CD4-positive, alpha-beta T cell treated with Interleukin-21 for 1 hour (primary cell): ENCODE results near the gene PLOD3.
"Not testable (repeated sequence)": the region's sequence is repeated elsewhere in the genome, so short reads cannot be mapped to it uniquely, and the experiment has no call there.

Source experiments
- DNase-seq: peaks from one replicate; pipeline ENCODE4 v3.0.0-alpha.2; 2020

PLOD3 gene

DNA sequence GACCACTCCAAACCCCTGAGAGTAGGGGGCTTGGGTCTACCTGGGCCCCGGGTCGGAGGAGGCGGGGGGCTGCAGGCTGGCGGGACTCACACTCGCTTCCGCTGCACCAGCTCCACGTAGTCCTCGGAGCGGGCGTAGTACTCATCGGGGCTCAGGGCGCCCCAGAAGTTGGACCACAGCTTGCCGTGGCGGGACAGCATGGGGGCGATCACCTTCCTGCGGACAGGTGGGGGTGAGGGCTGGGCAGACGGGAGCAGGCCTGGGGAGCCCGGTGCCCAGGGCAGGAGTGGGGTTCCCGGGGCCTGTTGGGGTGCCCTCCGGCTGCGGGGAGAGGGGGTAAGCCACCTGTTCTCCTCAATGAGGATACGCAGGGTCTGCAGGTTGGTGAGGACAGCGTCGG lies 5.9 kb downstream of the PLOD3 start:
- DNase-seq, result no peak

DNA sequence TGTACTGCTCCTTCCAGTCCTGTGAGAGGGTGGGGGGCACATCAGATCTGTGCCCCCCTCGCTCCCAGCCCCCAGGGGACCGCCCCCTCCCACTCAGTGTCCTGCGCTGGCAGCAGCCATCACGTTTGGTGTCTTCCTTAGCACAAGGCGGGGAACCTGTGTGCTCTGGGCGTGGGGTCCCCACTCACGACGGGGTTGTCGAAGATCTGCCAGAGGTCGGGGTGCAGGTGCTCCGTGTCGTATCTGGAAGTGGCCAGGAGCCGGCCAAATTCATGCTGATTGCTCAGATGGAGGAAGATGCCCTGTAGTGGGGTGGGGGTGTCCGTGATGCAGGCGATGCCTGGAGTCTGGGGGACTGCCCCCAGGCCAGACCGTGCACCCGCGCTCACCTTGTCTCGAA lies 7.2 kb downstream of the PLOD3 start:
- DNase-seq, result no peak

DNA sequence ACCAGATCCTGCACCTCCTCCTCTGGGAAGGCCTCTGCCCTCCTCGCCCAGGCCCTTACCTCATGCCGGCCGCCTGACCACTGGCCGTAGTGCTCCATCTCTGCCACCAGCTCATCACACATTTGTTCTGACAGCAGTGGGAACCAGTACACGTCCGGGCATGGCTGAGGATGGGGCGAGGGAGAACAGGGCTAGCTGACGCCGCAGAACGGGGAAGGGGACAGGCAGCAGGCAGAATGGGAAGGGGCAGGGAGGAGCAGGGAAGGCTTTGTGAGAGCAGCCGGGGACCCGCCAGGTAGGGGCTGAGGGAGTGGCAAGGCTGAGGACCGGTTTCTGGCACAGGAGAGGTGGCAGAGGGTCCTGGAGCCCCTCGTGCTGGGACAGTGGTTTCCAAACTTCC lies 8.6 kb downstream of the PLOD3 start:
- no peak for DNase-seq

GRCh38 chr7:101207459-101207858 lies 9.9 kb downstream of the PLOD3 start:
- DNase-seq, result no peak

DNA sequence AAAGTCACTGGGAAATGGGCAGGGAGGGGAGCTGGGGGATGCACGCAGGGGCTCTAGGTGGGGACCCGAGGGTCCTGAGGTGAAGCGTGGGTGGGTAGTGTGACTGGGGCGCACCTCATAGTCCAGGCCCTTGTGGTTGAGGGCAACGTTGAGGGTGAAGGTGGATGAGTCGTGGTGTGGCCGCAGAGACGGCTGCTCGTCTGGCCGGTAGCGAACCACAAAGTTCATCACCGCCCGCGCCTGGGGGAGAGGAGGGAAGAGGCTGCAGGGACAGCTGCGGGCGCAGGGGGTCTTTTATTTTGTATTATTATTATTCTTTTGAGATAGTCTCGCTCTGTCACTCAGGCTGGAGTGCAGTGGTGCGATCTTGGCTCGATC lies 10.7 kb downstream of the PLOD3 start:
- DNase-seq, result no peak

DNA sequence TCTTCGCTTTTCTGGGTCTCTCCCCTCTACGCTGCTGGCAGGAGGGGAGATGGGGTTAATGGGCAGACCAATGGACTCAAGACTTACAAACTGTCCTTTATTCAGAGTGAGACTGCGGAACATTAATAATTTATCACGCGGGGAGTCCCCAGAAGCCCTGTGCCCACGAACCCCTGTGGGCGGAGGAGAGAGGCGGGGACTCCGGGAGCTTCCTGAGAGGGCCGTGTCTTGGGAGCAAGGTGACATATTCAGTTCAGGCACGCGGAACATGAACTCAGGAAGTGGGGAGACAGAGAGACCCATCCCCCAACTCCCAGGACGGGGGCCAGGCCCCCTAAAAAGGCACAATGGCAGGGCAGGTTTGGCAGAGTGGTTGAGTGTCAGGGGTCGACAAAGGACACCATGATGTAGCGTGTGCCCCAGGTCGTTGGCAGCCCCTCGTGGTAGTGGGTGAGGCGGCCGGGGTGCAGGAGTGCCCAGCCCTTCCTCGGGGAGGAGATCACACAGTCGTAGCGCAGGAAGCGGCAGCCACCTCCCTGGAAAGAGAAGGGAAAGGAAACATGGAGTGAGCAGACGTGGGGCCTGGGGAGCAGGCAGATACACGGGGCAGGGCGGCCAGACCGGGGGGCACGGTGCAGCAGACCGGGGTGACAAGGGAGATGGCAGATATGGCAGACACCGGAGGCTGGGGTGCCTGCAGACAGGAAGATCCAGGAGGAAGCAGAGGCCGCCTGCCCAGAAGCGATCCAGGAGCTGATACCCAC lies 11.3 kb downstream of the PLOD3 start:
- no peak for DNase-seq

- peak; percentile 50 for DNase-seq
These were observed 13.3 kb downstream of the PLOD3 start for GRCh38 chr7:101203740-101204738.

DNA sequence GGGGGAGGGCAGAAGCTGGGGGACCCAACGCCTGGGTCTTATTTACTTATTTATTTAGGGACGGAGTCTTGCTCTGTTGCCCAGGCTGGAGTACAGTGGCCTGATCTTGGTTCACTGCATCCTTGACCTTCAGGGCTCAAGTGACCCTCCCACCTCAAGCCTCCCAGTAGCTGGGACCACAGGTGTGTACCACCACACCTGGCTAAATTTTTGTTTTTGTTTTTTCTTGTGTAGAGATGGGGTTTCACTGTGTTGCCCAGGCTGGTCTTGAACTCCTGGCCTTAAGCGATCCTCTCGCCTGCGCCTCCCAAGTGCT lies 14.8 kb downstream of the PLOD3 start:
- DNase-seq, result no peak

DNA sequence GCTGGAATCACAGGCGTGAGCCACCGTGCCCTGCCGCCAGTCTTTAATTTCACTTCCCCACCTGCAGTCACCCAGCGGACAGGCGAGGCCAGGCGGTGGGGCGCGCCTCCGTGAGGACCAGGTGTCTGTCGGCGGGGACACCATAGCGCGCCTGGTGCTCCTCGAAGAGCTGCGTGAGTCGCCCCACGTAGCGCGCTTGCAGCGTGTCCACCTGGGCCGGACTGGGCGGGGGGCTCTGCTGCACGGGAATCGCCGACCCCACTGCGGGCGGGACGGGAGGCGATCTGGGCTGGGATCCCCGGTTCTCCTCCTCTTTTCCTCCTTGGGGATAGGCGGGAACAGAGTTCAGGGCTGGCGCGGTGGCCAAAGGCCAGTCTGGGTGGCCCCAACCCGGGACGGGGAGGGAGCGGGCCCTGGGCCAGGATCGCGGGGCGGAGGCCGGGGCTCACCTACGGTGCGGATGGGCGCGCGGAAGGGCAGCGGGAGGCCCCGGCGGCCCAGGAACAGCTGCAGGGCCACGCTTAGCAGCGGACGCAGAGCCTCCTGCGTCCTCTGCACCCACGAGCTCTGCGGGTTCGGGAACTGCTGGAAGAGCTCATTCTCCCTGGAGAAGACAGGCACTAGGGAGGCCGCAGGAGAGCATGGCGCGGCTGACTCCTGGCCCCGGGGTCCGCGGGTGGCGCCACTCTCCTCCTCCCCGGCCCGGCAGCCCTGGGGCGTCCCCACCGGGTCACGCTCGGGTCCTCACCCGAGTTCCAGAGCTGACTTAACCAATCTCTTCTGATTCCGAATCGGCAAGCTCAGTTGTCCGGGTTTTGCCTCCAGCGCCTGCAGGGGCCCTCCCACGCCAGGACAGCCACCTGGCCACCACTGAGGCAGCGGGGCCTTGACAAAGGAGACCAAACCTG lies 15.4 kb downstream of the PLOD3 start:
- DNase-seq, result no peak

- no peak for DNase-seq
These were observed 16.4 kb downstream of the PLOD3 start, which contains the start of gene MOGAT3 for GRCh38 chr7:101200862-101201599. MOGAT3 (minus strand) TSS chr7:101201036; CDS start chr7:101200854, 182 bp downstream.

DNA sequence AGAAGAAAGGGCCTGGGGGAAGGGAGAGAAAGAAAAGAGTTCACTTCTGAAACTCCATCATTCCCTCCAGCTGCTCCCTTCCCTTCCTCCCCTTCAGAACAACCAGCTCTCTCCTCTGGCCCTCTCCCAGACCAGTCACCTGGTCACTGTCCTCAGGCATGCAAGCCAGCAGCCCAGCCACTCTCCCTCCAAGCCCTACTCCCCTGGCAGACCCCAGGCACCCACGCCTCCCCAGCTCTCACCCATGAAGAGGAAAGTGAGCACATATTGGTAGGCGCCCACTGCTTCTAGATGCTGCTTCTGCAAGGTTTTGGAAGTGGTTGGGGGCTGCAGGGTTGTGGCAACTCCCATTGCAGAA lies 16.9 kb downstream of the PLOD3 start:
- no peak for DNase-seq

DNA sequence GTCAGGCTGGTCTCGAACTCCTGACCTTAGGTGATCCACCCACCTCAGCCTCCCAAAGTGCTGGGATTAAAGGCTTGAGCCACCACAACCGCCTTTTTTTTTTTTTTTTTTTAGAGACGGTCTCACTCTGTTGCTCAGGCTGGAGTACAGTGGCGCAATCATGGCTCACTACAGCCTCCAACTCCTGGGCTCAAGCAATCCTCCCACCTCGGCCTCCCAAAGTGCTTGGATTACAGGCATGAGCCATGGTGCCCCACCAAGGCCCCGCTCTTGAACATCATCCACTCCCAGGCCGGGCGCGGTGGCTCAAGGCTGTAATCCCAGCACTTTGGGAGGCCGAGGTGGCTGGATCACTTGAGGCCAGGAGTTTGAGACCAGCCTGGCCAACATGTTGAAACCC lies 17.9 kb downstream of the PLOD3 start:
- DNase-seq, result not testable (repeated sequence)

DNA sequence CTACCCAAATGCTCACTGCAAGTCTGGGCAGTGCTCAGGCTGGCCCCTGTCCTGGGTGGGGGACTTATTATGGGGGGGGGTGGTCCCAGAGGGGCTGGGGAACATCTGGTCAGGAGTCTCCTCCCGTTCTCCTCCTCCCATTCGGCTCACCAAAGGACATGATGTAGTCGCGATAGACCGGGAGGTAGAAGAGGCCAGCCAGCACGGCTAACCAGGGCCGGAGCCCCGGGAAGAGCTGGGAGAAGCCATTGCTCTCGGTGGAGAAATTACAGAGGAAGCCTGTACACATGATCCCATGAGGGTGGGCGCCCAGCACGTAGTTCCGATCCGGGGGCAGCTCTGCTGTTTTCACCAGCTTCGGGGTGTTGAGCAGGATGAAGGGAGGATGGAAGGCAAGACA lies 18.9 kb downstream of the PLOD3 start:
- DNase-seq, result no peak

DNA sequence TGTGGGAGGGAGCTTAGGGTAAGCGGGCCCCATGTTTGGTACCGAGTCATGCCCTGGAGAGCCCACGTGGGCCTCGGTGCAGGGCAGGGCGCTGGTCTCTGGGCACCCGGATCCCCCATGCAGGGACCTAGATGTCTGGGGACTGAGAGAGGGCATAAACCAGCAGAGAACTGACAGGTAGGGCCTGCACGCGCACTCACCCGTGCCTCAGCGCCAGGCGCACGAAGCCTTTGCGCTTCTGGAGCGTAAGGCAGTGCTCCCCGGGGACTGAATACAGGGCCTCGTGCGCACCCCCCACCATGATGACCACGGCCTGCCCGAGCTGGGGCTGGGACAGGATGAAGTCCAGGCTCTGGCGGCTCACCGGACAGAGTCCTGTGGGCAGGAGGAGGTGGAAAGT lies 19.4 kb downstream of the PLOD3 start:
- no peak for DNase-seq

DNA sequence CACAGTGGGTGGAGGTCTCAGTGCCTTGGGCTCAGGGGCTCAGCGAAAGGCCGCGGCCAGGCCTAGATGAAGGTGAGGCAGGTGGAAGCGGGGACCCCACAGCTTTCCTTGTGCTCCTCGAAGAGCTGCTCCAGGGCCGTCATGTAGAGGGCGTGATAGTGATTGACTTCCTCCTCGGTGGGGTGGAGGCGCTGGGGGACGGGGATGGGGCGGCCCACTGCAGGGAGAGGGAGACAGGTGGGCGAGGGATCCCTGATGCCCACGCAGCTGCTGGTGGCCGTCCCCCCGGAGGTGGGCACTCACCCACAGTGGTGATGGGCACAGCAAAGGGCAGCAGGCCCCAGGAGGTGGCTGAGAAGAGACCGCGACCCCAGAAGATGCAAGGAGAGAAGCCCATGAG lies 21.5 kb downstream of the PLOD3 start:
- DNase-seq, result no peak

DNA sequence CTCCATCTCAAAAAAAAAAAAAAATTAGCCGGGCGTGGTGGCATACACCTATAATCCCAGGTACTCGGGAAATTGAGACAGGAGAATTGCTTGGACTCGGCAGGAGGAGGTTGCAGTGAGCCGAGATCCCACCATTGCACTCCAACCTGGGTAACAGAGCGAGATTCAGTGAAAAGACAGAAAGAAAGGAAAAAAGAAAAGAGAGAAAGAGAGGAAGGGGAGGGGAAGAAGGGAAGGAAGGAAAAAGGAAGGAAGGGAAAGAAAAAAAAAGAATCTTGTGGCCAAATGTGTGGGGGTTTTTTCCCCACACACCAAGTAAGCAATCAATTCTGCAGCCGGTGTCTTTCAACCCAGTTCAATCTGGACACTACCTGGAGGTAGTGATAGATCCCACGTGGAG lies 28.3 kb downstream of the PLOD3 start:
- no peak for DNase-seq

- DNase-seq, result no peak
These were observed 30.4 kb downstream of the PLOD3 start for GRCh38 chr7:101186844-101187428.

GRCh38 chr7:101186194-101186593 lies 31.2 kb downstream of the PLOD3 start:
- no peak for DNase-seq

- no peak for DNase-seq
These were observed 32.0 kb downstream of the PLOD3 start for GRCh38 chr7:101185258-101185839.

- no peak for DNase-seq
These were observed 37.1 kb downstream of the PLOD3 start, which contains the start of gene NAT16 for GRCh38 chr7:101180130-101180755. NAT16 (minus strand) TSS chr7:101180293; CDS start chr7:101174807, 5,486 bp downstream.

DNA sequence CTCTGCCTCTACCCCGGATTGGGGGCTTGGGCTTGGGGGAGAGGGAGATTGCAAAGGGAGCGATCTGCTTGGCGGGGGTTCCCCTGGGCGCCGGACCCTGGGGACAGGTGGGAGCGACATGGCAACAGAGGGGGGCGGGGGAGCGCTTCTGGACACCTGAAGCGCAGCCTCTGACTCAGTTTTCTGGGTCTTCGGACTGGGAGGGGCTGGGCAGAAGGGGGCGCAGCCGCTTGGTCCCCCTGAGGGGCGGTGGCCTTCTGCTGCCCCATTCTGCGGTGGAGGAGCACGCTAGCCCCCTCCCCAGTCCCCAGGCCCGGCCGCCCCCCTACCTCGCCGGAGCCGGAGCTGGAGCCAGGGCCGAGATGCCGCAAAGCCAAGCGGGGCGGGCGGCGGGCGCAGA lies 37.7 kb downstream of the PLOD3 start:
- DNase-seq, result no peak
